ENCODE data around the gene FLRT1. TPM values are rescaled to one million over a fixed set of nuclear protein-coding genes. Genes with fewer than 3 reads are reported as not detected.
A peak's percentile ranks its signal among the peaks of the same experiment; 100 is the strongest.

Gene FLRT1
- total RNA-seq, 4 donors from 2014 or later = not detected

GRCh38 chr11:64063777-64064176 is 28.0 kb downstream of the FLRT1 start:
- H3K9me3 ChIP-seq = no peaks in the 10 kb centered on the region
- H3K4me3 ChIP-seq = no peak overlapping the region
- no peaks in the 10 kb centered on the region for H3K36me3 ChIP-seq
- peaks cover 6 to 19% of the 10 kb centered on the region in 2 donors for H3K4me1 ChIP-seq
- ATAC-seq = no peak
- intact Hi-C loops (cut with DNase I; ENCODE audit: low total_unique reads) = no loop called here
- no peak for DNase-seq
- no peak overlapping the region for H3K27ac ChIP-seq
- no peak for TF ChIP-seq POLR2A (IDR thresholded peaks at IDR 0.05)
- TF ChIP-seq, protein P1, sequence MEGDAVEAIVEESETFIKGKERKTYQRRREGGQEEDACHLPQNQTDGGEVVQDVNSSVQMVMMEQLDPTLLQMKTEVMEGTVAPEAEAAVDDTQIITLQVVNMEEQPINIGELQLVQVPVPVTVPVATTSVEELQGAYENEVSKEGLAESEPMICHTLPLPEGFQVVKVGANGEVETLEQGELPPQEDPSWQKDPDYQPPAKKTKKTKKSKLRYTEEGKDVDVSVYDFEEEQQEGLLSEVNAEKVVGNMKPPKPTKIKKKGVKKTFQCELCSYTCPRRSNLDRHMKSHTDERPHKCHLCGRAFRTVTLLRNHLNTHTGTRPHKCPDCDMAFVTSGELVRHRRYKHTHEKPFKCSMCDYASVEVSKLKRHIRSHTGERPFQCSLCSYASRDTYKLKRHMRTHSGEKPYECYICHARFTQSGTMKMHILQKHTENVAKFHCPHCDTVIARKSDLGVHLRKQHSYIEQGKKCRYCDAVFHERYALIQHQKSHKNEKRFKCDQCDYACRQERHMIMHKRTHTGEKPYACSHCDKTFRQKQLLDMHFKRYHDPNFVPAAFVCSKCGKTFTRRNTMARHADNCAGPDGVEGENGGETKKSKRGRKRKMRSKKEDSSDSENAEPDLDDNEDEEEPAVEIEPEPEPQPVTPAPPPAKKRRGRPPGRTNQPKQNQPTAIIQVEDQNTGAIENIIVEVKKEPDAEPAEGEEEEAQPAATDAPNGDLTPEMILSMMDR (IDR thresholded peaks at IDR 0.05 in 4 of 5, conservative IDR thresholded peaks at IDR 0.05 in 1 of 5) = no peak
- in situ Hi-C loops (cut with MboI; ENCODE audit: low sequenced_read_pairs in 4 of 4) = no loop called here
- H3K27me3 ChIP-seq = no peaks in the 10 kb centered on the region

DNA sequence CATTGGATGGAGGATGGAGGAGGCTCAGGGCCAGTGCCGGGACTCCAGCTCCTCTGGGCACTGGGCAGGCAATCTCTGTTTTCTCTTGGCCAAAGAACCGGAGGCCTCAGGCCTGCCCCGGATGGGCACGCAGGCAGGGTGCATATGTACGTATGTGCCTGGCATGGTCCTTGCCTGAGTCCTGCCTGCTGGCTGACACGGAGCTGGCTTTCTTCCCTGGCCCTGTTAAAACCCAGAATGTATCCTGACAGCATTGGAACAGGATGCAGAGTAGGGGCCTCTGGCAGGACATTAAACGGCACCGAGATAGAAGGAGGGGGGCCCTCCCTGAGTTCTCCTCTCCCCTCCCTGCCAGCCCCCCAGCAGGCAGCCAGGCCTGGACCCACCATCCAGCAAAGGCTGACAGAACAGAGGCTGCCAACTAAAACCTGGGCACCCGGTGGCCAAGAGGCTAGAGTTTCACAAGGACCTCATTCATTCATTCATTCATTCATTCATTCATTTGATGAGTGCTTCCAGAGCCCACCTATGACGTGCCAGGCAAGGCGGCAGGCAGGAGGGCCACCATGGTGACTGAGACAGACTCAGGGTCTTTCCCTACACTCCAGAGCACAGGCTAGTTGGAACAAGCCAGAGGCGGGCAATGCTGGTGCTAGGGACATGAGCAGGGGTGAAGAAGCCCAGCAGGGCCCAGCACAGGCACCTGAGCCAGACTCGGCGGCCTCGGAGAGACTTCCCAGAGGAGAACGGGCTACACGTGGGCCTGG is 28.8 kb downstream of the FLRT1 start:
- intact Hi-C loops (cut with DNase I; ENCODE audit: low total_unique reads) (no loop called here), in situ Hi-C loops (cut with MboI; ENCODE audit: low sequenced_read_pairs in 4 of 4) (no loop called here)
- H3K4me3 ChIP-seq = no peak overlapping the region
- ATAC-seq (peak in 1 of 2 donors; percentile 27), DNase-seq (peak in 1 of 2 donors; percentile 28)
- no peaks in the 10 kb centered on the region for H3K36me3 ChIP-seq
- peaks cover 6 to 19% of the 10 kb centered on the region in 2 donors for H3K4me1 ChIP-seq
- H3K27me3 ChIP-seq = no peaks in the 10 kb centered on the region
- TF ChIP-seq, protein P1 (IDR thresholded peaks at IDR 0.05 in 4 of 5, conservative IDR thresholded peaks at IDR 0.05 in 1 of 5) = no peak
- TF ChIP-seq POLR2A (IDR thresholded peaks at IDR 0.05) = no peak
- no peaks in the 10 kb centered on the region for H3K9me3 ChIP-seq
- peak overlapping the region in 1 of 4 donors; percentile 26 for H3K27ac ChIP-seq

DNA sequence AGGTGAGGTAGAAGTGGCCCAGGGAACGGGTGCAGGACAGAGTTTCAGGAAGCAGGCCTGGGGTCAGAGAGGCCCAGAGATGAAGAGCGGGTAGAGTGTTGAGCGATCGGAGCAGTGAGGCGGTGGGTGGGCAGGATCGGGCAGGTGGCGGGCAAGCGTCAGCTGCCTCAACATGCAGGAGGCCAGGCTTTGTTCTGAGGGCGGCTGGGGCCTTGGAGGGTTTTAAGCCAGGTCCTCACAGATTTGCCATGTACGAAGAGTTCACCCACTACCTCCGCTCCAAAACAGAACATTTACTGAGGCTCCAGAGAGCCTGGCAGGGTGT is 29.4 kb downstream of the FLRT1 start:
- H3K36me3 ChIP-seq = no peaks in the 10 kb centered on the region
- TF ChIP-seq POLR2A (IDR thresholded peaks at IDR 0.05) = no peak
- TF ChIP-seq, protein P1 (IDR thresholded peaks at IDR 0.05 in 4 of 5, conservative IDR thresholded peaks at IDR 0.05 in 1 of 5) = no peak
- peaks cover 6 to 19% of the 10 kb centered on the region in 2 donors for H3K4me1 ChIP-seq
- no peak overlapping the region for H3K4me3 ChIP-seq
- DNase-seq = no peak
- intact Hi-C loops (cut with DNase I; ENCODE audit: low total_unique reads) (no loop called here), in situ Hi-C loops (cut with MboI; ENCODE audit: low sequenced_read_pairs in 4 of 4) (no loop called here)
- H3K27ac ChIP-seq = peak overlapping the region in 1 of 4 donors; percentile 26
- no peak for ATAC-seq
- H3K9me3 ChIP-seq = no peaks in the 10 kb centered on the region
- no peaks in the 10 kb centered on the region for H3K27me3 ChIP-seq

DNA sequence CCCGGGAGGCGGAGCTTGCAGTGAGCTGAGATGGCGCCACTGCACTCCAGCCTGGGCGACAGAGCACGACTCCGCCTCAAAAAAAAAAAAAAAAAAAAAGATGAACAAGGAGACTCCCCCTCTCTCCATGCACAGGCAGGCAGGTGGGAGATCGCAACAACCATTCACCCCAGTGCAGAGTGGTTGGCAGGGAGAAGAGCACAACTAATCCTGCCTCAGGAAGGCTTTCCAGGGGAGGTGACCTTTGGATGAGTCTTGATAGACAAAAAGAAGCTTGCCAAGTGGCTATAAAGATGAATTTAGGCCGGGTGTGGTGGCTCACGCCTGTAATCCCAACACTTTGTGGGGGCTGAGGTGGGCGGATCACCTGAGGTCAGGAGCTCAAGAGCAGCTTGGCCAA is 30.0 kb downstream of the FLRT1 start:
- ATAC-seq (peak; percentile 62 to 63), DNase-seq (peak in 1 of 2 donors; percentile 31)
- no peak for TF ChIP-seq POLR2A (IDR thresholded peaks at IDR 0.05)
- TF ChIP-seq, protein P1 (IDR thresholded peaks at IDR 0.05 in 4 of 5, conservative IDR thresholded peaks at IDR 0.05 in 1 of 5) = no peak
- intact Hi-C loops (cut with DNase I; ENCODE audit: low total_unique reads) (no loop called here), in situ Hi-C loops (cut with MboI; ENCODE audit: low sequenced_read_pairs in 4 of 4) (no loop called here)
- Histone ChIP-seq H3K9me3 (no peaks in the 10 kb centered on the region), H3K36me3 (no peaks in the 10 kb centered on the region), H3K4me1 (peaks cover 6 to 19% of the 10 kb centered on the region in 2 donors), H3K27me3 (no peaks in the 10 kb centered on the region), H3K27ac (peak overlapping the region in 1 of 4 donors; percentile 54), H3K4me3 (no peak overlapping the region)

Data from gastrocnemius medialis (tissue), 4 donors.